GM18507 (cell line): ENCODE measurements around the gene DDX54.
"Not testable (repeated sequence)": the region's sequence is repeated elsewhere in the genome, so short reads cannot be mapped to it uniquely, and the experiment has no call there.

Experiments used
- DNase-seq: peaks from one replicate; pipeline ENCODE4 v3.0.0; 2011; ENCODE audit warnings: low read depth; ENCODE audit not compliant: insufficient read length; ENCODE audit errors: extremely low spot score
- FAIRE-seq: peaks from 2 replicates; lab custom pipeline; 2011; peaks lifted over from hg19 to GRCh38; lab: Jason Lieb, UNC

Gene DDX54

GRCh38 chr12:113145720-113146551 is 39.3 kb downstream of the DDX54 start:
- no peak for DNase-seq
- FAIRE-seq = no peak

DNA sequence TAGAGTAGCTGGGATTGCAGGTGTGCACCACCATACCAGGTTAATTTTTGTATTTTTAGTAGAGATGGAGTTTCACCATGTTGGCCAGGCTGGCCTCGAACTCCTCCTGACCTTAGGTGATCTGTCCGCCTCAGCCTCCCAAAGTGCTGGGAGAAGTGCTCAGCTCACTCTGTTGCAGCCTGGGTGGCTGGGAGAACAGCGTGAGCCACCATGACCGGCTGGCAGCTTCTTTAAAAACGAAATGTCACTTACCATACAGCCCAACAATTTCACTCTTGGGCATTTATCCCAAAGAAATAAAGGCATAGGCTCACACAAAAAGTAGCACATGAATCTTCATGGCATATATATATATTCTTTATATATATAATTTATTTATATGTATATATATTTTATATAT is 40.5 kb downstream of the DDX54 start:
- FAIRE-seq (no peak), DNase-seq (no peak)

DNA sequence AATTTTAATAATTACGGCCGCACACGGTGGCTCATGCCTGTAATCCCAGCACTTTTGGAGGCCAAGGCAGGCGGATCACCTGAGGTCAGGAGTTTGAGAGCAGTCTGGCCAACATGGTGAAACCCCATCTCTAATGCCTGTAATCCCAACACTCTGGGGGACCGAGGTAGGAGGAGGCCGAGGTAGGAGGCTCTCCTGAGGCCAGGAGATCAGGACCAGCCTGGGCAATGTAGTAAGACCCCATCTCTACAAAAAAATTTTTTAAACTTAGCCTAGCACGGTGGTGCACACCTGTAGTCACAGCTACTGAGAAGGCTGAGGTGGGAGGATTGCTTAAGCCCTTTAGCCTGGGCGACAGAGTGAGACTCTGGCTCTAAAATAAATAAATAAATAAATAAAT is 41.3 kb downstream of the DDX54 start:
- DNase-seq (no peak), FAIRE-seq (no peak)

DNA sequence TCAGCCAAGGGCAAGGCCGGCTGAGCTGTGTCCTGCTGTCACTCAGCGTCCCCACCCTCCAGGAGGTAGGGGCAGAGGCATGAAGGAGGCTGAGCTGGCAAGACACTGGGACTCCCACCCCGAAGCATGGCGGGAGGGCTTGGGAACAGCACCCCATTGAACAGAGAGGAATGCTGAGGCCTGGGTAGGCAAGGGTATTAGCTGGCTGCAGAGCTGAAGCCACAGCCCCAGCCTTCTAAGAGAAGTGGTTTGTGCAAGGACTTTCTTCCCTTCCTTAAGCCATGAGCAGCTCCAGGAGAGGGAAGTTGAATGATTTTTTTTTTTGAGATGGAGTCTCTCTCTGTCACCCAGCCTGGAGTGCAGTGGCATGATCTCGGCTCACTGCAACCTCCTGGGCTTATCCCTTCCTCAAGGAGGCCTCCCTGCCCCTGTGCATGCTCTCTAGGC is 42.4 kb downstream of the DDX54 start:
- DNase-seq (no peak), FAIRE-seq (no peak)

DNA sequence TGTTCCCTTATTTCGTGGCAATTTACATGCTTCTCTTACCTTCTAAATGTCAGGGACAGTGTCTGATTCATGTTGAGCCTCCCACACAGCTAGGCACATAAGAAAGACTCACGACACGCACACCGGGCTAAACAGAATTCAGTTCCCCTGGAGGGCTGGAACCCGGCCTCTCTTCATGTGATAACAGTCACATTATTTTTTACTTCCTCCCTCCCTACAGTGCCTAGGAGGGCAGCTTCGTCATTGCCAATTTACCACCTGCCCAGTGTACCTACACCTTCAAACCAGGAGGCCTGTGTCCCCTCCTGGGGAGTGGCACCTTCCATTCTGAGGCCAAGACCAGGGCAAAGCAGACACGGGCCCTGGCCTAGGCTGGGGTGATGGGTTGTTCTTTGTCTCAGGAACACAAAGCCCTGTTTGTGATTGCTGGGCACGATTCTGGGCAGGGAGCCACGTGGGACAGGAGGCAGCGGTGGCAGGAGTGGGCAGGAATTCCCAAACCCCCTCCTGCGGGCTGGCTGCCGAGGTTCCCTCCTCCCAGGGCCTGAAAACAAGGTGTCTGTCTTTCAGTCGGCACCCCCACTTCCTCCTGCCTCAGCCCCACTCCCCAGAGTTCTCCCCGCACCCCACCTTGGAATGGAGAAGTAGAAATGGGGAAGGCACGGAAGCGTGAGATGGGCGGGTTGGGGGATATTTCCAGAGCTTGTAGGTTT is 42.9 kb downstream of the DDX54 start:
- FAIRE-seq = no peak
- DNase-seq = no peak

DNA sequence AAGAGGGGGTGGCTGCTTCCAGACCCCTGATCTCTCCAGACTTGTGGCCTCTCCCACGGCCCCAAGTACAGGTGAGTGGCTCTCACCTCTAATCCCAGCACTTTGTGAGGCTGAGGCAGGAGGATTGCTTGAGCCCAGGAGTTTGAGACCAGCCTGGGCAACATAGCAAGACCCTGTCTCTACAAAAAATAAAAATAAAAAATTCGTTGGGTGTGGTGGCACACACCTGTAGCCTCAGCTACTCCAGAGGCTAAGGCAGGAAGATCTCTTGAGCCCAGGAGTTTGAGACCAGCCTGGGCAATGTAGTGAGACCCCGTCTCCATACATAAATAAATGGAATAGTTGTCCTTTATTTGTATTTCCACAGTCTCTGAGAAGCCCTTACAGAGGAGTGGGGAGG is 43.6 kb downstream of the DDX54 start:
- not testable (repeated sequence) for FAIRE-seq, DNase-seq

DNA sequence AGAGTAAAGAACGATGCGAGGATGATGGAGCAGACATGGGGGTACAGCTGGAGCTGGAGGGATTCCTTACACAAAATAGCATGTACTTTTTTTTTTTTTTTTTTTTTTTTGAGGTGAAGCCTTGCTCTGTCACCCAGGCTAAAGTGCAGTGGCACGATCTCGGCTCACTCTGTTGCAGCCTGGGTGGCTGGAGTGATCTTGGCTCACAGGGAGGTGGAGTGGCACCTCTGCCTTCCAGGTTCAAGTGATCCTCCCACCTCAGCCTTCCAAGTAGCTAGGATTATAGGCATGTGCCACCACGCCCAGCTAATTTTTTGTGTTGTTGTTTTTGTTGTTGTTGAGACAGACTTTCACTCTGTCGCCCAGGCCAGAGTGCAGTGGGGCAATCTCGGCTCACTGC is 44.6 kb downstream of the DDX54 start:
- no peak for FAIRE-seq

GRCh38 chr12:113138826-113139225 is 46.5 kb downstream of the DDX54 start:
- FAIRE-seq (no peak), DNase-seq (no peak)

More for the DNA sequence above, 44.6 kb downstream of the DDX54 start:
- DNase-seq = no peak

- FAIRE-seq = no peak
- DNase-seq = no peak
Observed at GRCh38 chr12:113137861-113138783, 47.2 kb downstream of the DDX54 start.

GRCh38 chr12:113136990-113137511 is 48.2 kb downstream of the DDX54 start:
- FAIRE-seq (no peak), DNase-seq (no peak)

- FAIRE-seq (peak; percentile 39), DNase-seq (no peak)
Observed at GRCh38 chr12:113136128-113136989, 48.9 kb downstream of the DDX54 start.

GRCh38 chr12:113135178-113136127 is 49.8 kb downstream of the DDX54 start, which contains the start of gene RASAL1:
Gene RASAL1, minus strand, starts transcription at chr12:113135761. Its CDS starts 299 bp downstream, at chr12:113135462.
- no peak for FAIRE-seq

GRCh38 chr12:113134521-113134951 is 50.7 kb downstream of the DDX54 start:
- no peak for FAIRE-seq
- no peak for DNase-seq

More at GRCh38 chr12:113135178-113136127, 49.8 kb downstream of the DDX54 start, which contains the start of gene RASAL1:
- DNase-seq = no peak

DNA sequence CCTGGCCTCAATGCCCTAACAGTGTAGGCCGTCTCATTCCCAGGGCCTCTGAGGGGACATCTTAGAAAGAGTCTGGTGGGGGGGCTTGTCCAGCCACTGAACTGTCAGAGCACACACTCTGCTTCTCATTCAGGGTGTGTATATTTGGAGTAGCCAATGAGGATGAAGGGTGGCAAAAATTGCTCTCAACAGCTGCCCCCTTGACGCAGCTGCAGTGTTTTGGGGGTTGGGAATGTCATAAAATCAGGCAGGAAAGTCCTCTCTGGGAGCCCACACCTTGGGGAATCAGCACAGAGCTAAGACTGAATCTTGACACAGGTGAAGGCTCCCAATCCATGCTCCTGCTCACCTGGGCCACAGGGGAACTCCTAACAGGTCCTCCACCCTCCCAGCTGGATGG is 51.2 kb downstream of the DDX54 start:
- FAIRE-seq (no peak), DNase-seq (no peak)

DNA sequence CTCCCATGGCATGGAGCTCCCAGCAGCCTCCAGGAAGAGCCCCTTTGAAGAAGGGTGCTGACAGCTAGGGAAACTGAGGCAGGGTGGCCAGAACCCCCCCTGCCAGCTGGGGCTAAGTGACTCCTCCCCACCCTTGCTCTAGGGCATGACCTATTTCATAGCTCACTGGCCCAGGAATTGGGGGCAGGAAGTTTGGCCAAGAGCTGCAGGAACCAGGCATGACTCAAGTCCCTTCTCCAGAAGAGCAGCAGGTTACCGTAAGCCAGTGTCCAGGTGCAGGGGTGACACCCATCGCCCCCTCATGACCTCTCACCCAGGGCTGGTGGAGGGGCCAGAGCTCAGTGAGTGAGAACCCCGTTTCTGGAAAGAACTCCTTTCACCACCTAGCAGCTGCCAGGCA is 51.6 kb downstream of the DDX54 start:
- FAIRE-seq (no peak), DNase-seq (no peak)

GRCh38 chr12:113133036-113133435 is 52.2 kb downstream of the DDX54 start:
- FAIRE-seq (no peak), DNase-seq (no peak)

DNA sequence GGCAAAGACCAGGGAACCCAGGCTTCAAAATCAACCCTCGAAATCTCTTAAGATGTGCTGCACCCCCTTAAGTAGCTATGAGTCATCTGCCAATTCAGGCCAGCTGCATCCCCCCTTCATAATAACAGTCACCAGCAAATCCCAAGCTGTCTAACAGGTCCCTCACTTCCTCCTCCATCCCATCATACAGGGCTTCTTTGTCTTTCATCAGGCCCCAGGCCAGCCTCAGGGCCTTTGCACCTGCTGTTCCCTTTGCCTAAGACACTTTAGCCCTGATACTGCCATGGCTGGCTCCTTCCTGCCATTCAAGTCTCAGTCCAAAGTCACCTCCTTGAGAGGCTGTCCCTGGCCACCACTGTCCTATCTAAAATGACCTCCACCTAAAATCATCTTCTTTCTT is 53.7 kb downstream of the DDX54 start:
- no peak for FAIRE-seq
- DNase-seq = no peak
